Erythroblast (primary cell): Measurements from ENCODE around the gene ANXA8L1.
"Not testable (repeated sequence)": the region's sequence is repeated elsewhere in the genome, so short reads cannot be mapped to it uniquely, and the experiment has no call there.

Experiments
- GATA1 ChIP-seq: IDR thresholded peaks from 2 replicates; pipeline ENCODE4 v1.6.1; 2011; ENCODE audit warnings: low read depth, mild to moderate bottlenecking, control low read depth, low read length, moderate library complexity
- POLR2A ChIP-seq: IDR thresholded peaks from 2 replicates; pipeline ENCODE4 v1.6.1; 2011; ENCODE audit warnings: mild to moderate bottlenecking, low read length

DNA sequence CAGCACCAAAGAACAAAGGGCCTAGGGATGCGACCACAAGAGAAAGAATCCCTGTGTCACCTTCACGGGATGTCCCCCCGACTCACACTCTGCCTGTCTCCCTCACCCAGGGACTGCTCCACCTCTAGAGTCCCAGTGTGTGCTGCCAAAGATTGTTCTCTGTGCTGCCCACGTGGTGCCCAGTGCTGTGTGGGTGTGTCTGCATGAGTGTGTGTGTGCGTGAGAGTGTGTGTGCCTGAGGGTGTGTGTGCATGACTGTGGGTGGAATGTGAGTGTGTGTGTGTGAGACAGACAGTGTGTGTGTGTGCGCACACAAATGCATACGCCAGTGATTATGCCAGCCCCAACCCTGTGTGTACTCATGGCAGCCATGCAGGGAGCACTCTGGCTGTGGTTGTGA lies 10.3 kb downstream of the ANXA8L1 start:
- not testable (repeated sequence) for TF ChIP-seq POLR2A, GATA1
